H9 (cell line): ENCODE results near the gene NLRP1. TPM values are rescaled to one million over a fixed set of nuclear protein-coding genes. Genes with fewer than 3 reads are reported as not detected.

ENCODE experiments used
- DNase-seq: peaks from one replicate; pipeline ENCODE4 v3.0.0-alpha.2; 2017
- H2AFZ ChIP-seq: one replicate; pipeline ENCODE4 v1.6.1; 2013; ENCODE audit warnings: mild to moderate bottlenecking, low read length, control low read depth, moderate library complexity
- H2AK5ac ChIP-seq: 2 replicates; pipeline ENCODE4 v1.6.1; 2013; ENCODE audit warnings: low read length, control low read depth, mixed read lengths; ENCODE audit not compliant: insufficient read length
- H2BK120ac ChIP-seq: one replicate; pipeline ENCODE4 v1.6.1; 2013; ENCODE audit warnings: low read depth, mild to moderate bottlenecking, low read length, control low read depth, inconsistent platforms; ENCODE audit not compliant: poor library complexity, severe bottlenecking
- H2BK12ac ChIP-seq: 2 replicates; pipeline ENCODE4 v1.6.1; 2013; ENCODE audit warnings: low read length, control low read depth, mixed read lengths, low read depth; ENCODE audit not compliant: insufficient read length
- H2BK15ac ChIP-seq: 2 replicates; pipeline ENCODE4 v1.6.1; 2013; ENCODE audit warnings: low read depth, low read length, control low read depth
- H2BK20ac ChIP-seq: one replicate; pipeline ENCODE4 v1.6.1; 2013; ENCODE audit warnings: low read depth, mild to moderate bottlenecking, low read length, control low read depth, inconsistent platforms; ENCODE audit not compliant: poor library complexity, severe bottlenecking
- H2BK5ac ChIP-seq: 2 replicates; pipeline ENCODE4 v1.6.1; 2013; ENCODE audit warnings: low read length, control low read depth, mixed read lengths; ENCODE audit not compliant: insufficient read length
- H3K14ac ChIP-seq: 2 replicates; pipeline ENCODE4 v1.6.1; 2013; ENCODE audit warnings: low read length, control low read depth; ENCODE audit not compliant: insufficient read depth
- H3K18ac ChIP-seq: 2 replicates; pipeline ENCODE4 v1.6.1; 2013; ENCODE audit warnings: low read depth, mild to moderate bottlenecking, mixed read lengths, low read length, control low read depth; ENCODE audit not compliant: insufficient read length
- H3K23ac ChIP-seq: 2 replicates; pipeline ENCODE4 v1.6.1; 2013; ENCODE audit warnings: low read length, control low read depth, mixed read lengths, low read depth; ENCODE audit not compliant: insufficient read length
- H3K23me2 ChIP-seq: 2 replicates; pipeline ENCODE4 v1.6.1; 2013; ENCODE audit warnings: low read depth, mild to moderate bottlenecking, mixed read lengths, low read length, control low read depth; ENCODE audit not compliant: insufficient read length, poor library complexity, severe bottlenecking
- H3K27ac ChIP-seq: 2 replicates; pipeline ENCODE4 v1.5.1; 2013; ENCODE audit warnings: low read length, control low read depth, mixed read lengths, low read depth; ENCODE audit not compliant: insufficient read length
- H3K27me3 ChIP-seq: 2 replicates; pipeline ENCODE4 v1.6.1; 2013; ENCODE audit warnings: low read length, control low read depth, inconsistent platforms; ENCODE audit not compliant: insufficient read depth
- H3K4ac ChIP-seq: 2 replicates; pipeline ENCODE4 v1.6.1; 2013; ENCODE audit warnings: low read depth, mild to moderate bottlenecking, control low read depth, inconsistent platforms, low read length, moderate library complexity
- H3K4me1 ChIP-seq: 2 replicates; pipeline ENCODE4 v1.6.1; 2013; ENCODE audit warnings: low read length, control low read depth, inconsistent platforms; ENCODE audit not compliant: insufficient read depth
- H3K4me2 ChIP-seq: 2 replicates; pipeline ENCODE4 v1.6.1; 2013; ENCODE audit warnings: low read length, control low read depth, mixed read lengths; ENCODE audit not compliant: insufficient read length, insufficient read depth
- H3K56ac ChIP-seq: 2 replicates; pipeline ENCODE4 v1.6.1; 2013; ENCODE audit warnings: low read depth, mild to moderate bottlenecking, mixed read lengths, low read length, control low read depth; ENCODE audit not compliant: insufficient read length
- H3K79me1 ChIP-seq: 2 replicates; pipeline ENCODE4 v1.6.1; 2013; ENCODE audit warnings: low read depth, mild to moderate bottlenecking, moderate library complexity, low read length, control low read depth, inconsistent platforms; ENCODE audit not compliant: insufficient read depth, poor library complexity, severe bottlenecking
- H3K79me2 ChIP-seq: 2 replicates; pipeline ENCODE4 v1.6.1; 2013; ENCODE audit warnings: low read length, control low read depth, inconsistent platforms; ENCODE audit not compliant: insufficient read depth
- H3K9ac ChIP-seq: 2 replicates; pipeline ENCODE4 v1.6.1; 2013; ENCODE audit warnings: low read length, control low read depth, mixed read lengths; ENCODE audit not compliant: insufficient read length; ENCODE audit errors: extremely low read depth
- H3K9me3 ChIP-seq: one replicate; pipeline ENCODE4 v1.6.1; 2013; ENCODE audit warnings: low read depth, low read length, inconsistent platforms; ENCODE audit not compliant: control insufficient read depth
- H3T11ph ChIP-seq: one replicate; pipeline ENCODE4 v1.6.1; 2013; ENCODE audit warnings: mild to moderate bottlenecking, low read length, control low read depth, inconsistent platforms
- H4K20me1 ChIP-seq: one replicate; pipeline ENCODE4 v1.6.1; 2013; ENCODE audit not compliant: control insufficient read depth, insufficient read length, insufficient read depth
- H4K5ac ChIP-seq: 2 replicates; pipeline ENCODE4 v1.6.1; 2013; ENCODE audit warnings: low read depth, mild to moderate bottlenecking, mixed read lengths, low read length, control low read depth; ENCODE audit not compliant: insufficient read length
- H4K8ac ChIP-seq: replicated peaks from 2 replicates; pipeline ENCODE4 v1.6.1; 2013; ENCODE audit warnings: low read length, control low read depth, mixed read lengths, low read depth; ENCODE audit not compliant: insufficient read length
- H4K91ac ChIP-seq: 2 replicates; pipeline ENCODE4 v1.6.1; 2013; ENCODE audit warnings: low read depth, mild to moderate bottlenecking, moderate library complexity, mixed read lengths, low read length, control low read depth; ENCODE audit not compliant: insufficient read length
- H3K27ac Mint-ChIP-seq, 3 experiments: 2 replicates in 2 of 3; 3 replicates in 1 of 3; pipeline ENCODE4 v1.8.0; 2020 to 2021; ENCODE audit warnings: mixed read lengths in 3 of 3, mild to moderate bottlenecking in 1 of 3, moderate library complexity in 1 of 3
- H3K27me3 Mint-ChIP-seq: 2 replicates; pipeline ENCODE4 v1.8.0; 2021; ENCODE audit warnings: low read depth, mild to moderate bottlenecking, moderate library complexity, mixed read lengths
- H3K36me3 Mint-ChIP-seq, 3 experiments: 2 replicates in 2 of 3; 3 replicates in 1 of 3; pipeline ENCODE4 v1.8.0; 2020 to 2021; ENCODE audit warnings: low read depth in 3 of 3, mixed read lengths in 3 of 3; ENCODE audit not compliant: insufficient read depth in 1 of 3
- H3K4me1 Mint-ChIP-seq, 2 experiments: 2 replicates each; pipeline ENCODE4 v1.8.0; 2020; ENCODE audit warnings: mixed read lengths in 2 of 2
- H3K4me3 Mint-ChIP-seq, 2 experiments: 2 replicates in 1 of 2; 3 replicates in 1 of 2; pipeline ENCODE4 v1.8.0; 2020 to 2021; ENCODE audit warnings: mild to moderate bottlenecking in 2 of 2, mixed read lengths in 2 of 2, moderate library complexity in 1 of 2
- H3K9me3 Mint-ChIP-seq, 2 experiments: 2 replicates in 1 of 2; 3 replicates in 1 of 2; pipeline ENCODE4 v1.8.0; 2020; ENCODE audit warnings: mild to moderate bottlenecking in 2 of 2, mixed read lengths in 2 of 2, moderate library complexity in 1 of 2
- WGBS: extraction: QIAGEN DNeasy Blood & Tissue Kit; methylation state at CpG from one replicate; pipeline ENCODE4 v1.1.7; 2013; ENCODE audit warnings: missing lambda C conversion rate, low lambda C conversion rate, mixed read lengths; ENCODE audit not compliant: insufficient read length; ENCODE audit errors: extremely low coverage; 5-methylcytosine and 5-hydroxymethylcytosine counted together
- total RNA-seq: library from RNA; stranded (reverse); gene quantifications from 2 replicates; pipeline ENCODE4 v1.2.1, GENCODE V29; 2021
- TF ChIP-seq, protein P1 (sequence below): fragments of 200-600 bp; sonication (generic); conservative IDR thresholded peaks from 3 replicates; pipeline ENCODE4 v1.8.0; 2021; ENCODE audit warnings: antibody characterized with exemption, mild to moderate bottlenecking

NLRP1 gene
- total RNA-seq, 1 experiment from 2014 or later = 12.1 TPM

- Histone ChIP-seq H3K9me3 (no peaks in the 10 kb centered on the region), H2AFZ (no peak overlapping the region), H3K4me2 (no peak overlapping the region), H3K4me1 (no peaks in the 10 kb centered on the region), H3K14ac (no peak overlapping the region), H4K8ac (no peak overlapping the region), H3K27ac (no peak overlapping the region), H4K91ac (no peak overlapping the region), H3K4ac (no peak overlapping the region), H2AK5ac (no peak overlapping the region), H3K27me3 (no peaks in the 10 kb centered on the region), H3K18ac (no peak overlapping the region), H4K5ac (no peak overlapping the region), H3K79me1 (no peaks in the 10 kb centered on the region), H3K79me2 (no peaks in the 10 kb centered on the region), H2BK120ac (no peak overlapping the region), H2BK15ac (no peak overlapping the region), H3K23ac (no peak overlapping the region), H3K9ac (no peak overlapping the region), H2BK20ac (no peak overlapping the region), H3K56ac (no peak overlapping the region), H2BK12ac (no peak overlapping the region), H4K20me1 (no peaks in the 10 kb centered on the region), H3K23me2 (no peaks in the 10 kb centered on the region), H2BK5ac (no peak overlapping the region), H3T11ph (no peak overlapping the region)
- H3K4me1 Mint-ChIP-seq = peaks cover 0 to under 1% of the 10 kb centered on the region in 2 experiments; a peak in 1 of 4 replicates
- no peaks in the 10 kb centered on the region for H3K36me3 Mint-ChIP-seq
- H3K27me3 Mint-ChIP-seq = peaks cover 6% of the 10 kb centered on the region
- H3K27ac Mint-ChIP-seq = no peak overlapping the region; a peak in 1 of 7 replicates
- H3K4me3 Mint-ChIP-seq = no peak overlapping the region
- H3K9me3 Mint-ChIP-seq = no peaks in the 10 kb centered on the region
- WGBS = no CpG with 5 or more reads among the region's 7 CpGs
- peak; percentile 30 for DNase-seq
- TF ChIP-seq, protein P1, sequence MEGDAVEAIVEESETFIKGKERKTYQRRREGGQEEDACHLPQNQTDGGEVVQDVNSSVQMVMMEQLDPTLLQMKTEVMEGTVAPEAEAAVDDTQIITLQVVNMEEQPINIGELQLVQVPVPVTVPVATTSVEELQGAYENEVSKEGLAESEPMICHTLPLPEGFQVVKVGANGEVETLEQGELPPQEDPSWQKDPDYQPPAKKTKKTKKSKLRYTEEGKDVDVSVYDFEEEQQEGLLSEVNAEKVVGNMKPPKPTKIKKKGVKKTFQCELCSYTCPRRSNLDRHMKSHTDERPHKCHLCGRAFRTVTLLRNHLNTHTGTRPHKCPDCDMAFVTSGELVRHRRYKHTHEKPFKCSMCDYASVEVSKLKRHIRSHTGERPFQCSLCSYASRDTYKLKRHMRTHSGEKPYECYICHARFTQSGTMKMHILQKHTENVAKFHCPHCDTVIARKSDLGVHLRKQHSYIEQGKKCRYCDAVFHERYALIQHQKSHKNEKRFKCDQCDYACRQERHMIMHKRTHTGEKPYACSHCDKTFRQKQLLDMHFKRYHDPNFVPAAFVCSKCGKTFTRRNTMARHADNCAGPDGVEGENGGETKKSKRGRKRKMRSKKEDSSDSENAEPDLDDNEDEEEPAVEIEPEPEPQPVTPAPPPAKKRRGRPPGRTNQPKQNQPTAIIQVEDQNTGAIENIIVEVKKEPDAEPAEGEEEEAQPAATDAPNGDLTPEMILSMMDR = peak; percentile 72
Measured at GRCh38 chr17:5592382-5592781, 8.1 kb upstream of the NLRP1 start.
